Activated B cell treated with CpG ODN at 0.5 μM for 24 hours (primary cell): ENCODE measurements around the gene P2RX6. TPM values are rescaled to one million over a fixed set of nuclear protein-coding genes. Genes with fewer than 3 reads are reported as not detected.

Source experiments
- ATAC-seq: fragments of 200-7000 bp; cut with Tn5 transposase; one replicate; pipeline ENCODE4 v1.10.0; 2021; ENCODE audit warnings: low read depth, mild to moderate bottlenecking, moderate library complexity
- CTCF ChIA-PET: fragments of 350-600 bp; sonication (Branson Sonifier 250); formaldehyde crosslinking; loops from one replicate; lab custom pipeline; 2021; ENCODE audit warnings: antibody characterized with exemption; lab: Charles Lee
- POLR2A ChIA-PET: fragments of 350-600 bp; sonication (Branson Sonifier 250); formaldehyde crosslinking; loops from one replicate; lab custom pipeline; 2021; ENCODE audit warnings: antibody characterized with exemption; lab: Charles Lee
- DNase-seq: peaks from one replicate; pipeline ENCODE4 v3.0.0; 2022
- H3K27ac Mint-ChIP-seq: one replicate; pipeline ENCODE4 v1.8.0; 2020; ENCODE audit warnings: mixed read lengths
- H3K27me3 Mint-ChIP-seq: one replicate; pipeline ENCODE4 v1.8.0; 2021; ENCODE audit warnings: mixed read lengths
- H3K36me3 Mint-ChIP-seq: one replicate; pipeline ENCODE4 v1.8.0; 2021; ENCODE audit warnings: low read depth, mixed read lengths
- H3K4me1 Mint-ChIP-seq: one replicate; pipeline ENCODE4 v1.8.0; 2021; ENCODE audit warnings: mixed read lengths
- H3K4me3 Mint-ChIP-seq: one replicate; pipeline ENCODE4 v1.8.0; 2020; ENCODE audit warnings: mild to moderate bottlenecking, mixed read lengths
- H3K9me3 Mint-ChIP-seq: one replicate; pipeline ENCODE4 v1.8.0; 2020; ENCODE audit warnings: mixed read lengths
- CTCF ChIP-seq: fragments of 200-600 bp; IDR thresholded peaks from one replicate; pipeline ENCODE4 v1.8.0; 2022; ENCODE audit warnings: antibody characterized with exemption, mild to moderate bottlenecking
- intact Hi-C: fragments of 100-400 bp; cut with micrococcal nuclease; formaldehyde crosslinking; loops from one replicate; pipeline ENCODE4 v1.15.1; 2024
- total RNA-seq: library from RNA; stranded (reverse); gene quantifications from 2 replicates; pipeline ENCODE4 v1.2.3, GENCODE V29; 2022

The P2RX6 gene
- total RNA-seq, 1 donor from 2014 or later, result 0.67 TPM

GRCh38 chr22:20992456-20993303, 22.3 kb upstream of the P2RX6 start:
- TF ChIP-seq CTCF, result no peak
- ChIA-PET POLR2A (no interaction called here), CTCF (no interaction called here)
- no peaks in the 10 kb centered on the region for H3K27me3 Mint-ChIP-seq
- H3K36me3 Mint-ChIP-seq, result peaks cover 51% of the 10 kb centered on the region
- H3K4me1 Mint-ChIP-seq, result peaks cover 2% of the 10 kb centered on the region
- no peak for ATAC-seq
- no peak overlapping the region for H3K27ac Mint-ChIP-seq
- intact Hi-C loops, result no loop called here
- no peaks in the 10 kb centered on the region for H3K9me3 Mint-ChIP-seq
- DNase-seq, result no peak
- H3K4me3 Mint-ChIP-seq, result no peak overlapping the region

- H3K4me1 Mint-ChIP-seq, result peaks cover 2% of the 10 kb centered on the region
- H3K27me3 Mint-ChIP-seq, result no peaks in the 10 kb centered on the region
- no peak overlapping the region for H3K4me3 Mint-ChIP-seq
- TF ChIP-seq CTCF, result no peak
- DNase-seq (no peak), ATAC-seq (no peak)
- H3K9me3 Mint-ChIP-seq, result no peaks in the 10 kb centered on the region
- POLR2A ChIA-PET, result no interaction called here
- CTCF ChIA-PET, result no interaction called here
- intact Hi-C loops, result no loop called here
- peaks cover 53% of the 10 kb centered on the region for H3K36me3 Mint-ChIP-seq
- no peak overlapping the region for H3K27ac Mint-ChIP-seq
Observed at GRCh38 chr22:20993304-20994127, 21.4 kb upstream of the P2RX6 start.

- Mint-ChIP-seq H3K4me3 (no peak overlapping the region), H3K27ac (no peak overlapping the region), H3K9me3 (no peaks in the 10 kb centered on the region), H3K36me3 (peaks cover 57% of the 10 kb centered on the region), H3K27me3 (no peaks in the 10 kb centered on the region), H3K4me1 (peaks cover 2% of the 10 kb centered on the region)
- DNase-seq, result no peak
- ChIA-PET CTCF (no interaction called here), POLR2A (no interaction called here)
- intact Hi-C loops, result no loop called here
- no peak for ATAC-seq
- TF ChIP-seq CTCF, result no peak
Observed at GRCh38 chr22:20994128-20994901, 20.6 kb upstream of the P2RX6 start.

- peaks cover 61% of the 10 kb centered on the region for H3K36me3 Mint-ChIP-seq
- POLR2A ChIA-PET, result no interaction called here
- no peaks in the 10 kb centered on the region for H3K27me3 Mint-ChIP-seq
- peaks cover under 1% of the 10 kb centered on the region for H3K4me1 Mint-ChIP-seq
- no peak for TF ChIP-seq CTCF
- ATAC-seq, result no peak
- no peak overlapping the region for H3K4me3 Mint-ChIP-seq
- no peaks in the 10 kb centered on the region for H3K9me3 Mint-ChIP-seq
- intact Hi-C loops, result no loop called here
- no peak overlapping the region for H3K27ac Mint-ChIP-seq
- CTCF ChIA-PET, result no interaction called here
- no peak for DNase-seq
Observed at GRCh38 chr22:20994902-20995241, 20.1 kb upstream of the P2RX6 start.
